ENCODE data around the gene DIS3L2. TPM values are rescaled to one million over a fixed set of nuclear protein-coding genes. Genes with fewer than 3 reads are reported as not detected.

DIS3L2 gene
- total RNA-seq, 1 experiment from 2014 or later = 39.1 TPM

- intact Hi-C loops (cut with micrococcal nuclease; ENCODE audit: unreplicated experiment) = no loop called here
- H3K79me2 ChIP-seq (ENCODE audit: low read depth) = no peaks in the 10 kb centered on the region
- no peak overlapping the region for H3K27ac ChIP-seq
- ChIA-PET POLR2A (ENCODE audit: unreplicated experiment) (no interaction called here), CTCF (no interaction called here)
- no peaks in the 10 kb centered on the region for H3K9me3 ChIP-seq (ENCODE audit: insufficient read depth, low read depth)
- H2AFZ ChIP-seq = no peak overlapping the region
- no peak overlapping the region for H3K4me3 ChIP-seq
- TF ChIP-seq EZH2 (IDR thresholded peaks at IDR 0.05; ENCODE audit: low read depth) (no peak), CTCF (conservative IDR thresholded peaks at IDR 0.05) (no peak)
- no peaks in the 10 kb centered on the region for H4K20me1 ChIP-seq (ENCODE audit: insufficient read depth)
- no peak overlapping the region for H3K4me2 ChIP-seq
- DNase-seq = no peak
- H3F3A ChIP-seq (ENCODE audit: insufficient read depth, low read depth) = no peaks in the 10 kb centered on the region
- no peaks in the 10 kb centered on the region for H3K27me3 ChIP-seq (ENCODE audit: insufficient read depth, low read depth)
- no peaks in the 10 kb centered on the region for H3K36me3 ChIP-seq (ENCODE audit: low read depth)
- H3K9me2 ChIP-seq (ENCODE audit: insufficient read depth) = no peaks in the 10 kb centered on the region
- no peaks in the 10 kb centered on the region for H3K4me1 ChIP-seq (replicated peaks; ENCODE audit: insufficient read depth)
- BruUV-seq (replicated peaks) = no TSS peak
These were observed 324.7 kb downstream of the DIS3L2 start for GRCh38 chr2:232286001-232286868.

DNA sequence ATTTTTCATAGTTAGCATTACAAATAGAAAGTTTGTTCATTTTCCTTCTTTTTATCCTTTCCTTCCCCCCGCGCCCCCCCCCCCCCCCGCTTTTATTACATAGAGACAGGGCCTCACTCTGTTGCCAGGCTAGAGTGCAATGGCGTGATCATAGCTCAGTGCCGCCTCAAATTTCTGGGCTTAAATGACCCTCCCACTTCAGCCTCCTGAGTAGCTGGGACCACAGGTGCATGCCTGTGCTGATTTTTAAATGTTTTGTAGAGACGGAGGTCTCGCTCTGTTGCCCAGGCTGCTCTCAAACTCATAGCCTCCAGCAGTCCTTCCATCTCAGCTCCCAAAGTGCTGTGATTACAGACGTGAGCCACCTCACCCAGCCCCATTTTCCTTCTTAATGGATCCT, 325.8 kb downstream of the DIS3L2 start:
- H3K36me3 ChIP-seq (ENCODE audit: low read depth) = no peaks in the 10 kb centered on the region
- TF ChIP-seq CTCF (conservative IDR thresholded peaks at IDR 0.05) = no peak
- no peak for TF ChIP-seq EZH2 (IDR thresholded peaks at IDR 0.05; ENCODE audit: low read depth)
- intact Hi-C loops (cut with micrococcal nuclease; ENCODE audit: unreplicated experiment) = no loop called here
- H2AFZ ChIP-seq = no peak overlapping the region
- no peak overlapping the region for H3K4me2 ChIP-seq
- BruUV-seq (replicated peaks) = no TSS peak
- no peaks in the 10 kb centered on the region for H3K4me1 ChIP-seq (replicated peaks; ENCODE audit: insufficient read depth)
- CTCF ChIA-PET = no interaction called here
- H4K20me1 ChIP-seq (ENCODE audit: insufficient read depth) = no peaks in the 10 kb centered on the region
- no peaks in the 10 kb centered on the region for H3K9me3 ChIP-seq (ENCODE audit: insufficient read depth, low read depth)
- no peak overlapping the region for H3K27ac ChIP-seq
- H3K27me3 ChIP-seq (ENCODE audit: insufficient read depth, low read depth) = no peaks in the 10 kb centered on the region
- no peaks in the 10 kb centered on the region for H3K79me2 ChIP-seq (ENCODE audit: low read depth)
- H3K4me3 ChIP-seq = no peak overlapping the region
- POLR2A ChIA-PET (ENCODE audit: unreplicated experiment) = no interaction called here
- no peaks in the 10 kb centered on the region for H3F3A ChIP-seq (ENCODE audit: insufficient read depth, low read depth)
- no peak for DNase-seq
- H3K9me2 ChIP-seq (ENCODE audit: insufficient read depth) = no peaks in the 10 kb centered on the region

GRCh38 chr2:232288489-232289030, 327.0 kb downstream of the DIS3L2 start:
- no peaks in the 10 kb centered on the region for H3F3A ChIP-seq (ENCODE audit: insufficient read depth, low read depth)
- no peaks in the 10 kb centered on the region for H3K9me2 ChIP-seq (ENCODE audit: insufficient read depth)
- H3K36me3 ChIP-seq (ENCODE audit: low read depth) = no peaks in the 10 kb centered on the region; the same call in 1 of the 2 replicates
- no peaks in the 10 kb centered on the region for H3K79me2 ChIP-seq (ENCODE audit: low read depth)
- H4K20me1 ChIP-seq (ENCODE audit: insufficient read depth) = no peaks in the 10 kb centered on the region
- no peaks in the 10 kb centered on the region for H3K4me1 ChIP-seq (replicated peaks; ENCODE audit: insufficient read depth)
- no peak overlapping the region for H2AFZ ChIP-seq
- CTCF ChIA-PET = interaction anchor here (0.7 kb wide), 1 partner anchor 493 kb away, joined by 4 read pairs; no protein-coding TSS in a partner anchor
- no peak for DNase-seq
- H3K4me2 ChIP-seq = no peak overlapping the region
- H3K27me3 ChIP-seq (ENCODE audit: insufficient read depth, low read depth) = no peaks in the 10 kb centered on the region
- TF ChIP-seq CTCF (conservative IDR thresholded peaks at IDR 0.05) = no peak
- no peak for TF ChIP-seq EZH2 (IDR thresholded peaks at IDR 0.05; ENCODE audit: low read depth)
- BruUV-seq (replicated peaks) = no TSS peak
- H3K4me3 ChIP-seq = no peak overlapping the region
- POLR2A ChIA-PET (ENCODE audit: unreplicated experiment) = interaction anchor here (0.6 to 0.7 kb wide), 2 partner anchors 21 to 354 kb away, joined by 3 read pairs; no protein-coding TSS in a partner anchor
- intact Hi-C loops (cut with micrococcal nuclease; ENCODE audit: unreplicated experiment) = no loop called here
- H3K9me3 ChIP-seq (ENCODE audit: insufficient read depth, low read depth) = no peaks in the 10 kb centered on the region
- no peak overlapping the region for H3K27ac ChIP-seq
